ENCODE results near the gene FAIM2. TPM values are rescaled to one million over a fixed set of nuclear protein-coding genes. Genes with fewer than 3 reads are reported as not detected.

Gene FAIM2
- total RNA-seq, 1 donor from 2014 or later = 2.9 TPM

- Histone ChIP-seq H3K4me1 (peaks cover 10% of the 10 kb centered on the region), H3K27ac (no peak overlapping the region), H3K9me3 (no peaks in the 10 kb centered on the region), H3K27me3 (ENCODE audit: low read depth) (no peaks in the 10 kb centered on the region), H3K4me3 (no peak overlapping the region), H3K36me3 (no peaks in the 10 kb centered on the region)
- DNase-seq (no peak), ATAC-seq (no peak)
- intact Hi-C loops (cut with DNase I) = no loop called here
- no peak for TF ChIP-seq CTCF (IDR thresholded peaks at IDR 0.05)
Observed at GRCh38 chr12:49921299-49921698, 17.6 kb upstream of the FAIM2 start.

- intact Hi-C loops (cut with DNase I) = no loop called here
- Histone ChIP-seq H3K9me3 (no peaks in the 10 kb centered on the region), H3K4me3 (no peak overlapping the region), H3K36me3 (no peaks in the 10 kb centered on the region), H3K27me3 (ENCODE audit: low read depth) (no peaks in the 10 kb centered on the region), H3K4me1 (peaks cover 10% of the 10 kb centered on the region), H3K27ac (no peak overlapping the region)
- DNase-seq = no peak
- ATAC-seq = no peak
- TF ChIP-seq CTCF (IDR thresholded peaks at IDR 0.05) = no peak
Observed at GRCh38 chr12:49920915-49921286, 17.2 kb upstream of the FAIM2 start.

- no peak overlapping the region for H3K27ac ChIP-seq
- TF ChIP-seq CTCF (IDR thresholded peaks at IDR 0.05) = no peak
- ATAC-seq (no peak), DNase-seq (no peak)
- intact Hi-C loops (cut with DNase I) = no loop called here
- no peaks in the 10 kb centered on the region for H3K9me3 ChIP-seq
- H3K36me3 ChIP-seq = no peaks in the 10 kb centered on the region
- H3K4me1 ChIP-seq = peaks cover 10% of the 10 kb centered on the region
- H3K4me3 ChIP-seq = no peak overlapping the region
- no peaks in the 10 kb centered on the region for H3K27me3 ChIP-seq (ENCODE audit: low read depth)
Observed at GRCh38 chr12:49920241-49920914, 16.7 kb upstream of the FAIM2 start.

- no peak for DNase-seq
Observed at GRCh38 chr12:49917788-49918173, 14.1 kb upstream of the FAIM2 start.

GRCh38 chr12:49917166-49917787, 13.6 kb upstream of the FAIM2 start:
- Histone ChIP-seq H3K4me1 (peaks cover 10% of the 10 kb centered on the region), H3K36me3 (no peaks in the 10 kb centered on the region), H3K27me3 (ENCODE audit: low read depth) (no peaks in the 10 kb centered on the region), H3K4me3 (no peak overlapping the region), H3K27ac (no peak overlapping the region), H3K9me3 (no peaks in the 10 kb centered on the region)
- no peak for TF ChIP-seq CTCF (IDR thresholded peaks at IDR 0.05)
- no peak for DNase-seq
- no peak for ATAC-seq
- intact Hi-C loops (cut with DNase I) = no loop called here

More at GRCh38 chr12:49917788-49918173, 14.1 kb upstream of the FAIM2 start:
- TF ChIP-seq CTCF (IDR thresholded peaks at IDR 0.05) = no peak
- no peaks in the 10 kb centered on the region for H3K36me3 ChIP-seq
- H3K4me1 ChIP-seq = peaks cover 10% of the 10 kb centered on the region
- intact Hi-C loops (cut with DNase I) = no loop called here
- no peak for ATAC-seq
- no peak overlapping the region for H3K27ac ChIP-seq
- no peaks in the 10 kb centered on the region for H3K9me3 ChIP-seq
- H3K4me3 ChIP-seq = no peak overlapping the region
- H3K27me3 ChIP-seq (ENCODE audit: low read depth) = no peaks in the 10 kb centered on the region

Data from lower lobe of right lung (tissue), 2 donors.